ENCODE measurements around the gene CACHD1. TPM values are rescaled to one million over a fixed set of nuclear protein-coding genes. Genes with fewer than 3 reads are reported as not detected.

Gene CACHD1
- total and polyA plus RNA-seq, 12 donors, result 0.87 to 4.2 (median 2.4) TPM

DNA sequence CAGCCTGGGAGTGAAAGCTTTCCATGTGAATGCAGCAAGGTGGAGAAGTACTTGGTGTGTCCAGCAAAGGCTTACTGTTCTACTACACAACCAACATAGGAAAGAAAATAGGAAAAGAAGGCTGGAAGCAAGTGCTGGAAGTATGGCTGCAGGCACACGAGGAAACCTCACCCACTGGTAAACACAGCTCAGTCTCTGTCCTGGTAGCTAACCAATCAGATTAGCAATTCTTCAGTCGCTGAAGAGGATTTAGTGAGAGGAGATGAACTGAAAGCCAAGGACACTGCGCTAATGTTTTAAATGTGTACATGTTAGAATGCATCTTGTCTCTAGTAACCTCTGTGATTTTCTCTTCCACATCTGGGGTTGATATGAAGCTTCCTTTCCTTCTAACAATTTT, 36.2 kb upstream of the CACHD1 start:
- Histone ChIP-seq H3K36me3 (no peaks in the 10 kb centered on the region), H3K4me1 (no peaks in the 10 kb centered on the region), H3K27me3 (no peaks in the 10 kb centered on the region), H3K27ac (no peak overlapping the region), H3K4me3 (no peak overlapping the region), H3K9me3 (no peaks in the 10 kb centered on the region)
- ATAC-seq (no peak), DNase-seq (no peak)
- WGBS, 2 donors, result 58 to 70% methylated on average over 3 of the region's 3 CpGs
- intact Hi-C loops (cut with DNase I), result no loop called here
- TF ChIP-seq, protein P1, sequence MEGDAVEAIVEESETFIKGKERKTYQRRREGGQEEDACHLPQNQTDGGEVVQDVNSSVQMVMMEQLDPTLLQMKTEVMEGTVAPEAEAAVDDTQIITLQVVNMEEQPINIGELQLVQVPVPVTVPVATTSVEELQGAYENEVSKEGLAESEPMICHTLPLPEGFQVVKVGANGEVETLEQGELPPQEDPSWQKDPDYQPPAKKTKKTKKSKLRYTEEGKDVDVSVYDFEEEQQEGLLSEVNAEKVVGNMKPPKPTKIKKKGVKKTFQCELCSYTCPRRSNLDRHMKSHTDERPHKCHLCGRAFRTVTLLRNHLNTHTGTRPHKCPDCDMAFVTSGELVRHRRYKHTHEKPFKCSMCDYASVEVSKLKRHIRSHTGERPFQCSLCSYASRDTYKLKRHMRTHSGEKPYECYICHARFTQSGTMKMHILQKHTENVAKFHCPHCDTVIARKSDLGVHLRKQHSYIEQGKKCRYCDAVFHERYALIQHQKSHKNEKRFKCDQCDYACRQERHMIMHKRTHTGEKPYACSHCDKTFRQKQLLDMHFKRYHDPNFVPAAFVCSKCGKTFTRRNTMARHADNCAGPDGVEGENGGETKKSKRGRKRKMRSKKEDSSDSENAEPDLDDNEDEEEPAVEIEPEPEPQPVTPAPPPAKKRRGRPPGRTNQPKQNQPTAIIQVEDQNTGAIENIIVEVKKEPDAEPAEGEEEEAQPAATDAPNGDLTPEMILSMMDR (IDR thresholded peaks at IDR 0.05), result no peak

DNA sequence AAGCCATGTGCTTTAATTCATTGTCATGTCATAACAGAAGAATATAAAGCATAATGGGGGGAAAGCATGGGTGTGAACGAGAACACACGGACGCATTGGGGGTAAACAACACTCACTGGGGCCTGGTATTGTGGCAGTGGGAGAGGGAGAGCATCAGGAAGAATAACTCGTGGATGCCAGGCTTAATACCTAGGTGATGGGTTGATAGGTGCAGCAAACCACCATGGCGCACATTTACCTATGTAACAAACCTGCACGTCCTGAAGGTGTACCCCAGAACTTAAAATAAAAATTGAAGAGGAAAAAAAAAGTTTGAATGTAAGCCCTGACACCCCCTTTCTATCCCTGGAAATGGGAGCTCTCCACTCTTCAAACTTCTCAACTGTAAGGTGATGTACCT, 34.9 kb upstream of the CACHD1 start:
- Histone ChIP-seq H3K27ac (no peak overlapping the region), H3K4me3 (no peak overlapping the region), H3K9me3 (no peaks in the 10 kb centered on the region), H3K27me3 (no peaks in the 10 kb centered on the region), H3K4me1 (no peaks in the 10 kb centered on the region), H3K36me3 (no peaks in the 10 kb centered on the region)
- intact Hi-C loops (cut with DNase I), result no loop called here
- no peak for DNase-seq
- ATAC-seq, result no peak
- TF ChIP-seq, protein P1 (IDR thresholded peaks at IDR 0.05), result no peak
- WGBS, 2 donors, result 88% methylated on average over 6 of the region's 6 CpGs

- no peaks in the 10 kb centered on the region for H3K27me3 ChIP-seq
- no peaks in the 10 kb centered on the region for H3K36me3 ChIP-seq
- WGBS, 2 donors, result 88 to 92% methylated on average over 2 of the region's 2 CpGs
- H3K27ac ChIP-seq, result no peak overlapping the region
- DNase-seq (no peak), ATAC-seq (peak in 1 of 8 donors; percentile 39)
- no peaks in the 10 kb centered on the region for H3K4me1 ChIP-seq
- intact Hi-C loops (cut with DNase I), result no loop called here
- TF ChIP-seq, protein P1 (IDR thresholded peaks at IDR 0.05), result no peak
- H3K4me3 ChIP-seq, result no peak overlapping the region
- no peaks in the 10 kb centered on the region for H3K9me3 ChIP-seq
Observed at GRCh38 chr1:64437453-64437852, 32.5 kb upstream of the CACHD1 start.

DNA sequence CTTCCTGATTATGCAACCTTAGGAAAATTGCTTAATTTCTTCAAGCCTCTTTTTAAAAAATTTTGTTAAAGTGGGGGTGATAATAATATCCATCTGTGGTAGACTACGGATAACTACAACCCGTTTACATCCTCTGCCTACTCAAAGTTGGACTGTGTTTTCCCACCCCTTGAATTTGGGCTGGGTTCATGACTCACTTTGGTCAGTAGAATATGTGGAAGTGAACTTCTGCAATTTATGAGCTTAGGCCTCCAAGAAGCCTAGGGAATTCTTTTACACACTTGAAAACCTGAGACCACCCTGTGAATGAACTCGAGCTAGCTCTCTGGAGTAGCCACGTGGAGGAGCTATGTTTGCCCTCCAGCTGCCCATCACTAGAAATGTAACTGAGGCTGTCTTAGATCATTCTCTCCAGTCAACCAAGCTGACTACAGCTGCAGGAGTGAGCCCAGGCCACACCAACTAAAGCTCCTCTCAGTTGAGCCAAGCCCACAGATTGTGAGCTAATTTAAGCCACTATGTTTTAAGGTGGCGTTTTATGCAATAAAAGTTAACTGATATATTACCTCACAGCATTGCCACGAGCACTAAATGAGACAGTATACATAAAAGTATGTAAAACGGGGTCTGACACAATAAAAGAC, 29.6 kb upstream of the CACHD1 start:
- Histone ChIP-seq H3K27ac (no peak overlapping the region), H3K4me1 (no peaks in the 10 kb centered on the region), H3K4me3 (no peak overlapping the region), H3K36me3 (no peaks in the 10 kb centered on the region), H3K27me3 (peaks cover 0 to 11% (median 0%) of the 10 kb centered on the region in 7 donors), H3K9me3 (no peaks in the 10 kb centered on the region)
- TF ChIP-seq, protein P1 (IDR thresholded peaks at IDR 0.05), result no peak
- intact Hi-C loops (cut with DNase I), result no loop called here
- ATAC-seq (peak in 4 of 8 donors; percentile 40 to 70 (median 60)), DNase-seq (peak in 1 of 2 donors; percentile 11)
- 64 to 71% methylated on average over 7 of the region's 7 CpGs for WGBS, 2 donors
